DND-41 (cell line): Measurements from ENCODE around the gene TPM1.

Experiments
- CTCF ChIP-seq: IDR thresholded peaks from 2 replicates; pipeline ENCODE4 v1.5.1; 2012; ENCODE audit warnings: borderline replicate concordance, low read length, moderate library complexity, mild to moderate bottlenecking; ENCODE audit not compliant: poor library complexity, severe bottlenecking; ENCODE audit errors: extremely low read depth
- EZH2 ChIP-seq: IDR thresholded peaks from 3 replicates; pipeline ENCODE4 v1.6.1; 2012; ENCODE audit warnings: borderline replicate concordance, low read depth, mild to moderate bottlenecking, moderate library complexity, low read length, inconsistent platforms; ENCODE audit not compliant: severe bottlenecking

GRCh38 chr15:63090472-63090871, 47.9 kb downstream of the TPM1 start:
- TF ChIP-seq CTCF, result no peak
- TF ChIP-seq EZH2, result no peak
